ENCODE measurements around the gene JARID2.

JARID2 gene

GRCh38 chr6:15340775-15341174 is 94.9 kb downstream of the JARID2 start:
- Histone ChIP-seq H3K27ac (ENCODE audit: extremely low read depth, low read depth, low read length) (no peak overlapping the region), H3K9me3 (ENCODE audit: control insufficient read depth, insufficient read depth, low read depth, low read length) (no peaks in the 10 kb centered on the region), H3K36me3 (ENCODE audit: control insufficient read depth in 2 of 2, insufficient read depth in 1 of 2, low read length in 2 of 2) (no peaks in the 10 kb centered on the region), H3K4me3 (ENCODE audit: low read depth, low read length) (no peak overlapping the region), H3K4me1 (ENCODE audit: control insufficient read depth, insufficient read depth, low read length) (peaks cover 27% of the 10 kb centered on the region)
- TF ChIP-seq PATZ1 (tag by site-specific recombination; IDR thresholded peaks at IDR 0.05) (no peak), ZNF692 (tag by site-specific recombination; IDR thresholded peaks at IDR 0.05) (no peak), ZNF354C (tag by site-specific recombination; IDR thresholded peaks at IDR 0.05; ENCODE audit: borderline replicate concordance, low read depth) (no peak), ZFHX2 (tag by site-specific recombination; conservative IDR thresholded peaks at IDR 0.05) (no peak), SP2 (tag by site-specific recombination; IDR thresholded peaks at IDR 0.05) (no peak), ZNF548 (tag by site-specific recombination; IDR thresholded peaks at IDR 0.05) (no peak), ZNF571 (tag by site-specific recombination; IDR thresholded peaks at IDR 0.05) (no peak), PRDM1 (tag by site-specific recombination; IDR thresholded peaks at IDR 0.05) (no peak), SCRT2 (tag by site-specific recombination; IDR thresholded peaks at IDR 0.05) (no peak)
- TF ChIP-seq, protein P1, sequence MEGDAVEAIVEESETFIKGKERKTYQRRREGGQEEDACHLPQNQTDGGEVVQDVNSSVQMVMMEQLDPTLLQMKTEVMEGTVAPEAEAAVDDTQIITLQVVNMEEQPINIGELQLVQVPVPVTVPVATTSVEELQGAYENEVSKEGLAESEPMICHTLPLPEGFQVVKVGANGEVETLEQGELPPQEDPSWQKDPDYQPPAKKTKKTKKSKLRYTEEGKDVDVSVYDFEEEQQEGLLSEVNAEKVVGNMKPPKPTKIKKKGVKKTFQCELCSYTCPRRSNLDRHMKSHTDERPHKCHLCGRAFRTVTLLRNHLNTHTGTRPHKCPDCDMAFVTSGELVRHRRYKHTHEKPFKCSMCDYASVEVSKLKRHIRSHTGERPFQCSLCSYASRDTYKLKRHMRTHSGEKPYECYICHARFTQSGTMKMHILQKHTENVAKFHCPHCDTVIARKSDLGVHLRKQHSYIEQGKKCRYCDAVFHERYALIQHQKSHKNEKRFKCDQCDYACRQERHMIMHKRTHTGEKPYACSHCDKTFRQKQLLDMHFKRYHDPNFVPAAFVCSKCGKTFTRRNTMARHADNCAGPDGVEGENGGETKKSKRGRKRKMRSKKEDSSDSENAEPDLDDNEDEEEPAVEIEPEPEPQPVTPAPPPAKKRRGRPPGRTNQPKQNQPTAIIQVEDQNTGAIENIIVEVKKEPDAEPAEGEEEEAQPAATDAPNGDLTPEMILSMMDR (tag by site-specific recombination; IDR thresholded peaks at IDR 0.05): no peak
- POLR2A ChIA-PET: interaction anchor here (1.5 kb wide), 1 partner anchor 18 kb away, joined by 3 read pairs; no protein-coding TSS in a partner anchor
- CTCF ChIA-PET: interaction anchor here (0.6 to 1.1 kb wide), 2 partner anchors 14 to 18 kb away, joined by 3 read pairs; no protein-coding TSS in a partner anchor

DNA sequence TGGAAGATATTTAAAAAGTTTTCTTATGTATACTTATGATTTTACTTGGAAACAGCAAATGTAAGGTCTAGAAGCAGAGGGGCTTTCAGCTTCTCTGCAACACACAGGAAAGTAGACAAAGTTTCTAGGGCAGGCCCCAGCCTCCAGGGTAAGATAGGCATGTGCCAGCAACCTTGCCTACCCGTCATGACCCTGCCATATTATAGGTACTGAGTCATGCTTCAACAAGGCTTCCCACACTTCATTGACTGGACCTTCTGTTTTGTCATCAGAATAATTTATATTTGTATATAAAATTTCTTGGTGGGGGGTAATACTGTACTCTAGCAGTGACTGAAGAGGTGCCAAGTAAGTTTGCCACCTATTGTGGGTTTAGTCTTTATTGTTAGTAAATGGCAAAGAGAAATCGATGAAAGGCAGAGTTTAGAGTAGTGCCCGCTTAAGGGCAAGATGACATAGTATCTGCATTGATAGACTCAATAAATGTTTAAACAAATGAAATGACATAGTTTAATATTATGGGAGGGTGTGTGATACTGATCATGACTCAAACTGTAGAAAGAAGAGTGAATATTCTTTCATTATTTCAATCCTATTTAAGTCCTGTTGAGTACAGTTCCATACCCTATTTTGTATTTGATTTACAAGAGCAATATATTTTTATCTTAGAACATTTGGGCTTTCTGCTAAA is 95.6 kb downstream of the JARID2 start:
- Histone ChIP-seq H3K27ac (ENCODE audit: extremely low read depth, low read depth, low read length) (no peak overlapping the region), H3K36me3 (ENCODE audit: control insufficient read depth in 2 of 2, insufficient read depth in 1 of 2, low read length in 2 of 2) (no peaks in the 10 kb centered on the region), H3K9me3 (ENCODE audit: control insufficient read depth, insufficient read depth, low read depth, low read length) (no peaks in the 10 kb centered on the region), H3K4me1 (ENCODE audit: control insufficient read depth, insufficient read depth, low read length) (peaks cover 33% of the 10 kb centered on the region), H3K4me3 (ENCODE audit: low read depth, low read length) (no peak overlapping the region)
- ChIA-PET CTCF (interaction anchor here (1.1 kb wide), 1 partner anchor 17 kb away, joined by 3 read pairs; no protein-coding TSS in a partner anchor), POLR2A (interaction anchor here (1.5 kb wide), 1 partner anchor 18 kb away, joined by 3 read pairs; no protein-coding TSS in a partner anchor)
- TF ChIP-seq ZNF133 (tag by site-specific recombination; IDR thresholded peaks at IDR 0.05) (no peak), PRDM10 (tag by site-specific recombination; IDR thresholded peaks at IDR 0.05) (no peak), ZNF416 (tag by site-specific recombination; IDR thresholded peaks at IDR 0.05) (no peak), ZNF202 (tag by site-specific recombination; IDR thresholded peaks at IDR 0.05; ENCODE audit: borderline replicate concordance) (no peak), ZNF548 (tag by site-specific recombination; IDR thresholded peaks at IDR 0.05) (no peak), ZNF513 (tag by site-specific recombination; IDR thresholded peaks at IDR 0.05) (no peak), ZBTB26 (tag by site-specific recombination; optimal IDR thresholded peaks at IDR 0.05) (no peak), ZNF37A (tag by site-specific recombination; IDR thresholded peaks at IDR 0.05) (no peak), GLIS2 (tag by site-specific recombination; IDR thresholded peaks at IDR 0.05) (no peak), ZNF843 (tag by site-specific recombination; IDR thresholded peaks at IDR 0.05) (no peak)
- TF ChIP-seq, protein P2, sequence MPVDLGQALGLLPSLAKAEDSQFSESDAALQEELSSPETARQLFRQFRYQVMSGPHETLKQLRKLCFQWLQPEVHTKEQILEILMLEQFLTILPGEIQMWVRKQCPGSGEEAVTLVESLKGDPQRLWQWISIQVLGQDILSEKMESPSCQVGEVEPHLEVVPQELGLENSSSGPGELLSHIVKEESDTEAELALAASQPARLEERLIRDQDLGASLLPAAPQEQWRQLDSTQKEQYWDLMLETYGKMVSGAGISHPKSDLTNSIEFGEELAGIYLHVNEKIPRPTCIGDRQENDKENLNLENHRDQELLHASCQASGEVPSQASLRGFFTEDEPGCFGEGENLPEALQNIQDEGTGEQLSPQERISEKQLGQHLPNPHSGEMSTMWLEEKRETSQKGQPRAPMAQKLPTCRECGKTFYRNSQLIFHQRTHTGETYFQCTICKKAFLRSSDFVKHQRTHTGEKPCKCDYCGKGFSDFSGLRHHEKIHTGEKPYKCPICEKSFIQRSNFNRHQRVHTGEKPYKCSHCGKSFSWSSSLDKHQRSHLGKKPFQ (tag by site-specific recombination; IDR thresholded peaks at IDR 0.05): no peak
